Right lobe of liver (tissue), 4 donors: ENCODE data around the gene ARID5B.

ENCODE experiments used
- CTCF ChIP-seq, 4 donors: fragments of 200-600 bp in 3 of 4; fragments of 450-650 bp in 1 of 4; IDR thresholded peaks; one replicate each; pipeline versions ENCODE4 v1.5.1 to v1.8.0; 2016 to 2022; ENCODE audit warnings: antibody characterized with exemption in 4 of 4, mild to moderate bottlenecking in 2 of 4
- POLR2A ChIP-seq: fragments of 450-650 bp; IDR thresholded peaks from one replicate; pipeline ENCODE4 v1.6.1; 2017; ENCODE audit warnings: antibody characterized with exemption, mild to moderate bottlenecking
- donor health status: DM: no; HTN: no; CAD: no.
- donor health status: DM: no; HTN: no; CAD: no.
- donor health status: DM: no; HTN: yes; CAD: no.

GRCh38 chr10:62048919-62049623 lies 147.6 kb downstream of the ARID5B start:
- TF ChIP-seq CTCF (IDR thresholded peaks at IDR 0.05) (no peak), POLR2A (peak; percentile 94)
